Hypothalamus (tissue), 51 donors: ENCODE data around the gene PCDH15.
A peak's percentile ranks its signal among the peaks of the same experiment; 100 is the strongest.
"Not testable (repeated sequence)": the region's sequence is repeated elsewhere in the genome, so short reads cannot be mapped to it uniquely, and the experiment has no call there.

Source experiments
- DNase-seq, 51 donors: peaks; one replicate each; lab custom pipeline; 2025; lab: John Stamatoyannopoulos, UW

PCDH15 gene

DNA sequence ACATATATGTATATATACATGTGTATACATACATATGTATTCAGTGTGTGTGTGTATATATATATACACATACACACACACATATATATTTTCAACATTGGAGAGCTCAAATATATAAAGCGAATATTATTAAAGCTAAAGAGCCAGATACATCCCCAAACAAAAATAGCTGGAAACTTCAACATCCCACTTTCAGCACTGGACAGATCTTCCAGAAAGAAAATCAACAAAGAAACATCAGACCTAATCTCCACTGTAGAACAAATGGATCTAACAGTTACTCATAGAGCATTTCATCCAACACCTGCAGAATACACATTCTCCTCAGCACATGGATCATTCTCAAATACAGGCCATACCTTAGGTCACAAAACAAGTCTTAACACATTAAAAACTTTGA lies 799.0 kb downstream of the PCDH15 start:
- DNase-seq, result no peak

DNA sequence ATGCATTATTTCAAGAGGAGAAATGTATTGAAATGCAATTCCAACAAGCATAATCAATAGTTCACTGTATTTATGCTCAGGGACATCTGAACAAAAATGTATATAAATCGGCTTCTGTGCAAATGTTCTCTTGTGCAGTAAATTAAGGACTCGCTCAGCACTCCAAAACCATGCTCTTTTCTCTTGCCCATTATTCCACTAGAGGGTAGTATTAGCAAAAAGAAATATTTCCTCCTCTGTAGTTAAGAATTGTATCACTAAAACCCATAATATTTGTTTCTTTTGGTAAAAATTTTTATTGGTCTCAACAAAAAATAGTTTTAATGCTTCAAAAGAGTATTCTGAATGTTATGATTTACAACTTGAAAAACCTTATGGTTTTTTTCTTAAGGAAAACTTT lies 803.1 kb downstream of the PCDH15 start:
- peak in 1 of 51 donors; percentile 2 for DNase-seq

DNA sequence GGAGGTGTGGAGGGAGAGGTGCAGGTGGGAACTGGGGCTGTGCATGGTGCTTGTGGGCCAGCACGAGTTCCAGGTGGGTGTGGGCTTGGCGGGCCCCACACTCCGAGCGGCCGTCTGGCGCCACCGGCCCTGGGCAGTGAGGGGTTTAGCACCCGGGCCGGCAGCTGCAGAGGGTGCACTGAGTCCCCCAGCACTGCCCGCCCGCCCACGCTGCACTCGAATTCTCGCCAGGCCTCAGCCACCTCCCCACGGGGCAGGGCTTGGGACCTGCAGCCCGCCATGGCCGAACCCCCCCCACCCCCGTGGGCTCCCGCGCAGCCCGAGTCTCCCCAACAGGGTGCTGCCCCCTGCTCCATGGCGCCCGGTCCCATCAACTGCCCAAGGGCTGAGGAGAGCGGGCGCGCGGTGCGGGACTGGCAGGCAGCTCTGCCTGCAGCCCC lies 810.2 kb downstream of the PCDH15 start:
- DNase-seq, result no peak

DNA sequence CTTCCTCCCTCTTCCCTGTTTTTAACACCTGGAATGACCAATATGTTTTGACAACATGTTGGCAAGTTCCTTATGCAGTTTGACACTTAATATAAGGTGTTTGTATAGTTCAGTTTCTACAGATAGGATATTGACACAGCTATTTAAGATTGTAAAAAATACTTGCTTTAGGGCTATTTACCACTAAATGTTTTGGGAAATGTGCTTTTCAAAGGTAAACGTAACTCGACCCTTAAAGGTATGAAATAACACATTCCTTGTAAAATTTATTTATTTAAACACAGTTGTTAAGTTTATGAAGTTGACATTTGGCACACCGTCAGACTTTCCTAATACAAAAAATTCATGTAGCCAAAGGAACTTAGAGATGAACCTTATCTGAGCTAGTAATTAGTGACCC lies 817.6 kb downstream of the PCDH15 start:
- DNase-seq, result no peak

DNA sequence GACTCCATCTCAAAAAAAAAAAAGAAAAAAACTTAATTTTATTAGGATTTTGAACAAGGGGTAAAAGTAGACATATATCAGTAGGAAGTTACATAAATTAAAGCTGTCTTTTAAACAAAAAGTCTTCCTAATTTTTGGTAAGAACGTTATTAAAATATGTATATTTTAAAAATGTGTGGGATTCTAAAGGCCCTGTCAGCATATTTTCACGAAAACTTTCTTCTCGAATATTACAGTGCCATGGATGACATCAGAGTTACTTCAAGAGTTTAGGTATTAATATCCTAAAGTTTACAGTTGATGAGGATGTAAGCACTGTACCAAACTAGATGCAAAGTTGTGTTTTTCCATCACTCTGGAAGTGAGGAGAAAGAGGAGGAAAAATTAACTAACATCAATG lies 820.8 kb downstream of the PCDH15 start:
- DNase-seq, result no peak

DNA sequence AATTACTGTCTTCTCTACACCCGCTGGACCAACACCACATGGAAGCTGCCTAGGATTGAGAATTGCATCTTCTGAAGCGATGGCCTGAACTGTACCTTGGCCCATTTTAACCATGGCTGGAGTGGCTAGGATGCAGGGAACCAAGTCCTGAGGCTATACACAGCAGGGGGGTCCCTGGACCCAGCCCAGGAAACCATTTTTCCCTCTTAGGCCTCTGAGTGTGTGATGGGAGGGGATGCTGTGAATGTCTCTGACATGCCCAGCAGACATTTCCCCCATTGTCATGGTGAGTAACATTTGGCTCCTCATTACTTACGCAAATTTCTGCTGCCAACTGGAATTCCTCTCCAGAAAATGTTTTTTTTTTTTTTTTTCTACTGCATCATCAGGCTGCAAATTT lies 822.7 kb downstream of the PCDH15 start:
- no peak for DNase-seq

DNA sequence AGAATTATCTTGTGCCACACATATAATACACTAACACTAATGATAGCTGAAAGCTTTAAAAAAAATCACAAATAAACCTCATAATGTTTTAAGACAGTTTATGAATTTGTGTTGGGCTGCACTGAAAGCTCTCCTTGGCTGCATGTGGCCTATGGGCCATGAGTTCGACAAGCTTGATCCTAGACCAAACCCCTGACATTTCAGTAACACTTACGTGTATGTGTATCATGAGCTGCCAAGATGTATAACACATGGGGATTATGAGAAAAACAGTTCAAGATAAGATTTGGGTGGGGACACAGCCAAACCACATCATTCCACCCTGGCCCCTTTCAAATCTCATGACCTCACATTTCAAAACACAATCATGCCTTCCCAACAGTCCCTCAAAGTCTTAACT lies 823.8 kb downstream of the PCDH15 start:
- no peak for DNase-seq

DNA sequence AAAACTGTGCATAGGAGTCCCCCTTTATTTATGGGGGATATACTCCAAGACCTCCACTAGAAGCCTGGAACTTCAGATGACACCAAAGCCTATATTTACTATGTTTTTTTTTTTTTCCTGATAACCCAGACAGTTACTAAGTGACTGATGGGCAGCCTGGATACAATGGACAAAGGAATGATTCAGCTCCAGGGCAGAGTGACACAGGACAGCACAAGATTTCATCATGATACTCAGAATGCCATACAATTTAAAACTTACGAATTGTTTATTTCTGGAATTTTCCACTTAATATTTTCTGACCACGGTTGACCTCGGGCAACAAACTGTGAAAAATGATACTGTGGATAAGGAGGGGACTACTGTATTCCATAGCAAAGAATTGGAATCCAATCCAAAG lies 843.6 kb downstream of the PCDH15 start:
- DNase-seq, result peak in 13 of 51 donors; percentile 2 to 51 (median 15)

DNA sequence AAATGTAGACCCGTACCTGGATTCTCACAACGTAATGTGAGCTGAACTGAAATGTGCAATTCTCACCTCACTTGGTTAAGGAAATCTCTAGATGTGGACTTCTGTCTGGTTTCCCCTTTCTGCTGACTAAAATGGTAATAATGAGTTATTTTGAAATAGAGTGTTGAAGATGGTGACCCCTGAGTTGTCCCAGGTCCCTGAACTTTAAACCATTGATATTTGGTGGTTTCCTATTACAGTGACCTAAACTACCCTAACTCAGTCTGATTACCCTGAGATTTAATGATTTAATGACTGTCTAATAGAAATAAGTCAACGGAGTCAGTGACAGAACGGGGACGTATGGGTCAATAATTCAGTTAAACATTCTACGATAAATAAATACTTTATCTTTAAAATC lies 845.9 kb downstream of the PCDH15 start:
- DNase-seq, result no peak

DNA sequence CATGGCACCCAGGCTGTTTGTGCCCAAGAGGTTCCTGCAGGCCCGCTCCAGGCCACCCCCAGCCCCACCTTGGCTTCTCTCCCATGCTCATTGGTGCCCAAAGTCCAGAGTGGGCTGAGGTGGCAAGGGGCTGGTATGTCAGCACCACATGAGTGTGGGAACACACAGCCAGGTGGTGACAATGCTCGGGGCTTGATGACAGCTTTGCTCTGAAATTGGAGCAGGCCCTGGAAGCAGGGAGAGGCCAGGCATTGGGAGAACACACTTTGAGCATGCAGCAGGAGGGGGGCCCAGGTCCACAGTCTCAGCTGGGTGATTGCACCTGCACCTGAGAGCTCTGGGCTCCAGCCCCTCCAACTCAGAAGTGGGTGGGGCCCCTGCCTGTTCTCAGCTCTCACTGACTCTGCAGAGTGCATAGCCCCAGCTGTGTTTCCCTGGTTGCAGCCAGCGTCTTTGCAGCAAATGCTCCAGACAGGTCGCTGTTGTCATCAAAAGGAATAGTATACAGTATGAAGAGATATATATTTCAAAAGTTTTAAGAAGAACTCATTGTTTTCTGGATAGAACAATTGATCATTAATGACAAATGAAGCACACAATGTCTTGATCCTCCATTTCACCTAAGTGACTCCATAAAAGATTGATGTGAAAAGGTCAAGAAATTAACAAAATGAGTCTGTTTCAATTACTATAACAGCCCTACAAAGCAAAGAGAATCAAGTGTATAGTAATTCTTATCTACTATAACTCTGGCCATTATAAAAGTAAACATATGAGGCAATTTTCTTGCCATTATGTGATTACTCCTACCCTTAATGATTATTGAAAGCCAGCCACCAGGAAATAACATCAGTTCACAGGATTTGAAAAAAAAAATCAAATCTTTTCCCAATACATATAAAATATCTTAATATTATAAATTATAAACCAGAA lies 848.1 kb downstream of the PCDH15 start:
- no peak for DNase-seq

DNA sequence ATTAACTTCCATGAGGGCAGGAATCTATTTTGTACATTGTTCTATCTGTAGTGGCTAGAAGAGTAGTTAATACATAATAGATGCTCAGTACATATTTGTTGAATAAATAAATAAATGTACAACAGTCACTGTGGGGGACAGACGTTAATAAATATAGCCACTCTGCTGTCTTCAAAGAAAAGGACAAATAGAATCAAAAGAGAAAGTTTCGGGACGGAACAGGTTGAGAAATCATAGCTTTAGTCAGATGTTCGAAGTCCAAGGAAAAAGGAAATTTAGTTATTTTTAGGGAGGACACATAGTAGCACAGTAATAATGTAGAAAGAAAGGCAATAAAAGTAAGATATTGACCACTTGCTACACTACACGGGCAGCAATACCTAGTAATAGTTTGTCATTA lies 861.4 kb downstream of the PCDH15 start:
- DNase-seq, result no peak

DNA sequence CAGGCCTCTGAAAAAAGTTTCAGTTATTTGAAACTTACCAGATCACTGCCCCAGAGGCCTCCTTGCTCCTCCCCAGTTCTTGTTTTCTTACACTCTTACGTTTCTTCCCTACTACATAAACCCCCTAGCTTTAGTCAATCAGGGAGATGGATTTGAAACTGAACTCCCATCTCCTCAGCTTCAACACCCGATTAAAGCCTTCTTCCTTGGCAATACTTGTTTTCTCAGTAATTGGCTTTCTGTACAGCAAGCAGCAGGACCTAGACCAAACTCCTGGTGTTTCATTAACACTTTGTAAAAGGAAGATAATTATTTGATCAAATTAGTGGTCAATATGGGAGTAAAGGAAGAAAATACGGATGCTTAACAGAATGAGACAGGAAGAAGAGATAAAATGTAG lies 870.4 kb downstream of the PCDH15 start:
- DNase-seq, result no peak

DNA sequence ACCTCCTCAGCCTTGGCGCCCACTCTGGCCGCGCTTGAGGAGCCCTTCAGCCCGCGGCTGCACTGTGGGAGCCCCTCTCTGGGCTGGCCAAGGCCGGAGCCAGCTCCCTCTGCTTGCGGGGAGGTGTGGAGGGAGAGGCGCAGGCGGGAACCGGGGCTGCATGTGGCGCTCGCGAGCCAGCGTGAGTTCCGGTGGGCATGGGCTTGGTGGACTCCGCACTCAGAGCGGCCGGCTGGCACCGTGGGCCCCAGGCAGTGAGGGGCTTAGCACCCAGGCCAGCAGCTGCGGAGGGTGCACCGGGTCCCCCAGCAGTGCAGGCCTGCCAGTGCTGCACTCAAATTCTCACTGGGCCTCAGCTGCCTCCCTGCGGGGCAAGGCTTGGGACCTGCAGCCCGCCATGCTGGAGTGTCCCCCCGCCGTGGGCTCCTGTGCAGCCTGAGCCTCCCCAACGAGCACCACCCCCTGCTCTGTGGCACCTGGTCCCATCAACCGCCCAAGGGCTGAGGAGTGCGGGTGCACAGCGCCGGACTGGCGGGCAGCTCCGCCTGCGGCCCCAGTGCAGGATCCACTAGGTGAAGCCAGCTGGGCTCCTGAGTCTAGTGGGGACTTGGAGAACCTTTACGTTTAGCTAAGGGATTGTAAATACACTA lies 876.9 kb downstream of the PCDH15 start:
- not testable (repeated sequence) for DNase-seq

DNA sequence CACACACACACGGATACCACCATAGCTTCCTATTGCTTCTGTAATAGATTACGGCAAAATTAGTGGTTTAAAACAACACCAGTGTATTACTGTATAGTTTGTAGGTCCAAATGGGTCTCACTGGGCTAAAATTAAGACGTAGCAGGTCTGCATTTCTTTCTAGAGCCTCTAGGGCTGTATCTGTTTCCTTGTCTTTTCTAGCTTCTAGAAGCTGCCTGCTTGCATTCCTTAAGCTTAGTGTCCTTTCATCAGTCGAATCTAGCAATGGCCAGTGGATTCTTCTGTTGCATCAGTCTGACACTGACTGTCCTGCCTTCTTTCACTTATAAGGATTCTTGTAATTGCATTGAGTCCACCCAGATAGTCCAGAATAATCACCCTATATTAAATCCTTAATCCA lies 882.3 kb downstream of the PCDH15 start:
- DNase-seq, result no peak

DNA sequence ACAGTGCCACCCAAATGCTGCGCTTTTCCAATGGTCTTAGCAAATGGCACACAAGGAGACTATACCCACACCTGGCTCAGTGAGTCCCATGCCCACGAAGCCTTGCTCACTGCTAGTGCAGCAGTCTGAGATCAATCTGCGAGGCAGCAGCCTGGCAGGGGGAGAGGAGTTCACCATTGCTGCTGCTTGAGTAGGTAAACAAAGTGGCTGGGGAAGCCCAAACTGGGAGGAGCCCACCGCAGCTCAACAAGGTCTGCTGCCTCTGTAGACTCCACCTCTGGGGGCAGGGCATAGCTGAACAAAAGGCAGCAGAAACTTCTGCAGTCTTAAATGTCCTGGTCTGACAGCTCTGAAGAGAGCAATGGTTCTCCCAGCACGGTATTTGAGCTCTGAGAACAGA lies 891.2 kb downstream of the PCDH15 start:
- no peak for DNase-seq

DNA sequence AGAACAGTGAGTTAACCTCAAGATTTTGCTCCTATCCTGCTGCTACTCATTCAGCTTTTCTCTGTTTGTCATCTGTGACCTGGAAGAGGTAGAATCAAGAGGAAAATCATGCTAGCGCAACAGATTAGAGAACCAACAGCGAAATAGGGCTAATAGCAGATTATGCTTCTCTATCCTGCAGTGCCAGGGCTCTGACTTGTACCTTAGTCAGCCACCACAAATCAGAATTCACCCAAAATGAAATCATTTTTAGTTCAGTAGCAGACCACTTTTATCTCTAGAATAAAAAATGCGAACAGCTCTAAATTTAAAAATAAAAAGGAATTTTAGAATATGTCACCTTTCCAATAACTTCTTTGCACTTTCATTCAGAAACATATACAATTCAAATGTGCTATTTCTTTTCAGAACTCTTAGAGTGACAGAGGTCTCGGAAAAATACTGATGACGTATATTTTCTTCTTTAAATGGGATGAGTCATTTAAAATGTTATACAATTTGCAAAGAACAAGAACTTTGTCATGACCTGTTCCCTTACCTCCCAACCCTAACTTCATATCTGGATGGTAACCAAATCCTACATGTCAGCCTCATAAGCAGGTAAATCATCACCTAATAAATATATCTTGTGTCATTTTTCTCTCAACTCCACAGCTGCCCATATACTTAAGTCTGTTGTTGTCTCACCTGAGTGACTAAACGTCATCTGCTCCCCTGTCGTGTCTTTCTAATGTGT lies 896.4 kb downstream of the PCDH15 start:
- DNase-seq, result no peak

DNA sequence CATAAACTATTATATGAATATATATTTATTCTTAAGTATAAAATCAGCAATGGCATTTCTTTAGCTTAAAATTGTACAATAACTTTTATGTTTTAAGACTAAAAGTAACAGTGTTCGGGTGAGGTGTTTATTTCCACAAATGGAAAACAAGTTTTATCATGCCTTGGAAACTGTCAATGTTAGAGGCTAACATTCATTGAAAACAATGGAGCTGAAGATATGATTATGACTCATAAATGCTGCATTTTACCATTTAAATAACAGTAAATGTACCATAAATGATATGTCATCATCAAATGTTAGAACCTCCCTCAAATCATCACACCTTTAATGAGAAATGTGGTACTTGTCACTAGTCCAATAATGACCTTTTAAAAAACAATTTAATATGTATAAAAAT lies 897.3 kb downstream of the PCDH15 start:
- DNase-seq, result no peak

DNA sequence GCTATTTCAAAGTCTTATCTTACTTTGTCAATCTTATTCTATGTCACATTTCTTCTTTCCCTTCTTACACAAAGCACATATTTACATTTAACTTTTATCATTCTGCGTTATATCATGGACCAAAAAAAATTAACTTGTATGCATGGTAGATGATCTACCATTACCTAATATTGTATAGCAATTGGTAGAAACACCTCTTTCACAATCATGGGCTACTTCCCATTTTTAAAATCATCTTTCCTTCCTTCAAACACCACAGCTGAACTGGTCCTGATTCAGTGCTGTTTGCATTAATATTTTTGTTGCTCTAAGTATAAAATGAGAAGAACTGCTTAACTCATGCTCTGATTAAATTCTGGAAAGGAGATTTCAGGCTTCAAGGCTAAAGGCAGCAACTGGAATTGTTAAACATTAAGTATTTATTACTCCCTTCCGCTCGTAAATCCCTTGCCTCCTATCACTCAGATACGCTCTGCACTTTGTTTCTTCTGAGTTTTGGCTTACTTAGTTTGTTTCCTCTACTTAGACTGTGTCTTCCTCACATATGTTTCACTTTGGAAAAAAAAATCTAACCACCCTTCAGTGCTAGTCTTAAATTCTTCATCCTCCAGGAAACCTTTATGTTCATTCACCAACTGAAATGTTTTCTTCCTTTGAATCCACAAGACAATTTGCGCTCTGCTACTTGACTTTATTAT lies 901.4 kb downstream of the PCDH15 start:
- no peak for DNase-seq

DNA sequence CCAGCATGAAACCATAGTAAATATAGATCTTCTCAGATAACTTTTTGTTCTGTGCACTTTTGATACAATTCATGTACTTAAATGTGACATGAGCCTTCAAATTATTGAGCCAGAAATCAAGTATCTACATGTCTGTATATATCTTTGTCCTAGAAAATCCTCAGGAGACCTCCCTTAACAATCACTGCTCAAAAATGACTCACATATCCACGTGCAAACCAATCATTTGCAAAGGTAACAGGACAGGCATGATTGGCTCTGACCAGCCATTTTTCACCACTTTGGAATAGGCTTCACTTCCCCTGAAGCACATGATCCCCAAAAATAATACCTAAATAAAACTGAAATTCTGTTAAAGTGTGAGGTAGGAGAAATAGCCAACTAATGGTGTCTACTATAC lies 902.5 kb downstream of the PCDH15 start:
- DNase-seq, result no peak

DNA sequence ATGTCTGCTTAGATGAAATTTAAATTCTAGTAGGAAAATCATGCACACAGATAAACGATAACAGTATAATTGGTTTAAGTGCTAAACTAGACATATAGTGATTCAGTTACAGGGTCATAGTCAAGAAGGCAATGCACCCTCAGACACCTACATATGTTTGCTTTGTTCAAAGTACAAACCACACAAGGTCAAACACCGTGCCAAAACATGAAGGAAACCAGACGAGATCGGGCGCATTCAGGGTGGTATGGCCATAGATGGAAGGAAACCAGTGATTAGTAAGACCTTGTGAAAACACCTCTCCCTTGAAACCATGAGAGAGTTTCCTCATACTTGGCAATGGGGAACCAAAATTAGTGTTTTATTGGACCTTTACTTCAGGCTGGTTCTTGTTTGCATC lies 906.9 kb downstream of the PCDH15 start:
- DNase-seq, result no peak

DNA sequence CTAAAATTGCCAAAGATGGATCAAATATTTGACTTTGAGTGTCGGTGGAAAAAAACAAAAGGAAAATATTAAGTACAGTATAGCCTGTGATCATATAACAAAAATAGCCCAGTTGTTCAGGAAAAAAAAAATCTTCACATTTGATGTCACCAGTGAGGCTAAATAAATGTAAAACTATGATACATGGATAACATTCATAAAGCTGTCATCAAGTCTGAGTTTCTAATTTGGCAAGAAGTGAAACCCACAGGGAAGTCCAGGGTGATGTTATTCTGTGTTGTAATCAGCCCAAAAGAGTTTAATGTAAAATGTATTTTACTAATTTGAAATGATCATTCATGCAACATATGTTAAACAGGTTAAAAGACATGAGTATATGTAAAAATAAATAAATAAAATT lies 908.0 kb downstream of the PCDH15 start:
- no peak for DNase-seq
